K562 (cell line): Measurements from ENCODE around the gene KLK10. TPM values are rescaled to one million over a fixed set of nuclear protein-coding genes. Genes with fewer than 3 reads are reported as not detected.

Source experiments
- ARNT ChIP-seq, 2 experiments: fragments of 450-650 bp; IDR thresholded peaks; 2 replicates each; pipeline ENCODE4 v1.6.1; 2016; ENCODE audit warnings: mild to moderate bottlenecking in 1 of 2
- CREM ChIP-seq: IDR thresholded peaks from 2 replicates; pipeline ENCODE4 v1.6.1; 2014; ENCODE audit warnings: antibody characterized with exemption, low read depth
- HCFC1 ChIP-seq: IDR thresholded peaks from 2 replicates; pipeline ENCODE4 v1.6.1; 2012; ENCODE audit warnings: low read depth, low read length, improper control_type of control experiment
- JUNB ChIP-seq: fragments of 450-650 bp; formaldehyde crosslinking; conservative IDR thresholded peaks from 2 replicates; pipeline ENCODE4 v1.4.0; 2020; ENCODE audit warnings: mild to moderate bottlenecking
- KAT7 ChIP-seq: sonication (generic); formaldehyde crosslinking; IDR thresholded peaks from 2 replicates; pipeline ENCODE4 v1.8.0; 2022; ENCODE audit warnings: missing genetic modification reagents, mild to moderate bottlenecking, borderline replicate concordance
- KLF6 ChIP-seq: fragments of 250-450 bp; sonication (Bioruptor Pico); IDR thresholded peaks from 2 replicates; pipeline ENCODE4 v1.4.0; 2020; ENCODE audit warnings: mild to moderate bottlenecking, moderate library complexity, borderline replicate concordance
- NFE2L1 ChIP-seq: fragments of 450-650 bp; IDR thresholded peaks from 2 replicates; pipeline ENCODE4 v1.6.1; 2016; ENCODE audit warnings: missing genetic modification characterization, low read depth, mild to moderate bottlenecking, missing compliant biosample characterization, moderate library complexity, borderline replicate concordance
- NFXL1 ChIP-seq: fragments of 450-650 bp; formaldehyde crosslinking; IDR thresholded peaks from 2 replicates; pipeline ENCODE4 v1.4.0; 2021; ENCODE audit warnings: mild to moderate bottlenecking
- POLR2A ChIP-seq: fragments of 450-650 bp; conservative IDR thresholded peaks from 2 replicates; pipeline ENCODE4 v1.6.1; 2016
- RAD21 ChIP-seq, 2 experiments: fragments of 250-450 bp in 1 of 2; fragments of 450-650 bp in 1 of 2; sonication (Bioruptor Pico) in 1 of 2; formaldehyde crosslinking in 1 of 2; IDR thresholded peaks in 1 of 2; conservative IDR thresholded peaks in 1 of 2; 2 replicates each; pipeline versions ENCODE4 v1.4.0 to v1.8.0; 2020 to 2022; ENCODE audit warnings: mild to moderate bottlenecking in 2 of 2, moderate library complexity in 1 of 2
- RHOXF2B ChIP-seq: fragments of 250-450 bp; sonication (Bioruptor Pico); conservative IDR thresholded peaks from 2 replicates; pipeline ENCODE4 v1.5.1; 2021
- SMARCA4 ChIP-seq: fragments of 450-650 bp; IDR thresholded peaks from 2 replicates; pipeline ENCODE4 v1.6.1; 2016
- ZNF282 ChIP-seq: sonication (generic); formaldehyde crosslinking; IDR thresholded peaks from 2 replicates; pipeline ENCODE4 v1.8.1; 2023; ENCODE audit warnings: missing genetic modification reagents
- ZNF354B ChIP-seq: fragments of 250-450 bp; sonication (Bioruptor Pico); IDR thresholded peaks from 2 replicates; pipeline ENCODE4 v1.4.0; 2020
- ZNF431 ChIP-seq: sonication (generic); formaldehyde crosslinking; IDR thresholded peaks from 2 replicates; pipeline ENCODE4 v1.8.0; 2022; ENCODE audit warnings: mild to moderate bottlenecking, missing genetic modification reagents
- polyA plus RNA-seq, 8 experiments: library from polyadenylated mRNA; depleted of rRNA in 4 of 8; stranded (reverse) in 5 of 8; unstranded in 3 of 8; fragments of >200 nt; fragmentation: Nextera tagmentation in 2 of 8; fragmentation: Illumina TruSeq in 1 of 8; extraction: Ambion mirVana in 2 of 8; extraction: Trizol in 1 of 8; gene quantifications; 2 replicates each; pipeline versions ENCODE4 v1.2.1 to v1.2.3, GENCODE V29; 2011 to 2014; ENCODE audit warnings: inconsistent platforms in 1 of 8, missing spikeins in 1 of 8
- total RNA-seq, 7 experiments: library from RNA; depleted of rRNA in 6 of 7; stranded (reverse); fragments of >200 nt in 6 of 7; fragmentation: Illumina TruSeq in 2 of 7; extraction: Trizol in 2 of 7; gene quantifications; 2 replicates each; pipeline versions ENCODE4 v1.2.1 to v1.2.3, GENCODE V29; 2011 to 2021; ENCODE audit warnings: low replicate concordance in 1 of 7
- TF ChIP-seq, protein P1 (sequence below): sonication (generic); formaldehyde crosslinking; IDR thresholded peaks from 2 replicates; pipeline ENCODE4 v1.8.0; 2022; ENCODE audit warnings: mild to moderate bottlenecking, missing genetic modification reagents, borderline replicate concordance
- TF ChIP-seq, protein P2 (sequence below): sonication (generic); formaldehyde crosslinking; IDR thresholded peaks from 2 replicates; pipeline ENCODE4 v1.4.0; 2020; ENCODE audit warnings: mild to moderate bottlenecking, missing genetic modification reagents
- TF ChIP-seq, protein P3 (sequence below): fragments of 200-800 bp; sonication (Bioruptor generic); IDR thresholded peaks from 2 replicates; pipeline ENCODE4 v1.6.1; 2017; ENCODE audit warnings: missing genetic modification characterization, missing compliant biosample characterization

Gene KLK10
- total and polyA plus RNA-seq, 9 of the 15 experiments (the other 6 are each of a cell fraction or from before 2014, with no cell fraction given): 0.11 TPM; not detected in 8

DNA sequence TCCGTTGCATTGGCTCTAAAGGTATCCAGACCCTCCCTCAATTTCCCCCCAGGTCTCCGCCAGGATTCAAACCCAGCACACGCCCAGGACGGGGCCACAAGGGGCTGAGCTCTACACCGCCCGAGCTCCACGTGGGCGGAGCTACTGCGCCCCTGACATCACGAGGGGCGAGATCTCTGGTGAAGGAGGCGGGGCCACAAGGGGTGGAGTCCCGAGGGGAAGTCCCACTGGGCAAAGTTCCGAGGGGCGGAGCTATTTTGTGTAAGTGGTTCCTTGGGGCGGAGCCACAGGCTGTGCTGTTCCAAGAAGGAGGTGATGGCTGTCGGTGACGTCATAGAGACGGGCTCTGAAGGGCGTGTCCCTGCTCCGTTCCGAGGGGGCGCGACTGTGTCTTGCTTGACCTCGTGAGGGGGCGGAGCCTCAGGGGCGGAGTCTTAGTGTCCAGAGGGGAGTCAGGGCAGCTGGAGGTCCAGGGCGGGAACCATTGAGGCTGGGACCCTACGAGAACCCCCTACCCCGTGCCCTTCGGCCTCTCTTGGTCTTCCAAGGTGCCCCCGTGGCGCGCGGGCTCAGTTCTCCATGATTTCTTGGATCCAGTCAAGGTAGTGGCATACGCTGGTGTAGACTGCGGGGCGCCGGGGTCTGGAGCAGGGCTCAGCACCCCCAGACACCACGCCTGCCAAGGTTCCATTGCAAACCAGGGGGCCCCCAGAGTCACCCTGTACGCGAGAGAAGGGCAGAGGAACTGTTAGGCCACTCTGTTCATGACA is 16.8 kb downstream of the KLK10 start (continued):
- no peak for TF ChIP-seq KLF6
- peak; percentile 96 for TF ChIP-seq CREM
- TF ChIP-seq JUNB (CRISPR knock-in tag): peak; percentile 94
- no peak for TF ChIP-seq RHOXF2B (CRISPR knock-in tag)
- TF ChIP-seq NFE2L1 (tag): no peak
- no peak for TF ChIP-seq RAD21 (CRISPR knock-in tag; conservative IDR thresholded peaks at IDR 0.05 in 1 of 2, IDR thresholded peaks at IDR 0.05 in 1 of 2)
- TF ChIP-seq KAT7 (CRISPR knock-in tag): no peak
- TF ChIP-seq, protein P1, sequence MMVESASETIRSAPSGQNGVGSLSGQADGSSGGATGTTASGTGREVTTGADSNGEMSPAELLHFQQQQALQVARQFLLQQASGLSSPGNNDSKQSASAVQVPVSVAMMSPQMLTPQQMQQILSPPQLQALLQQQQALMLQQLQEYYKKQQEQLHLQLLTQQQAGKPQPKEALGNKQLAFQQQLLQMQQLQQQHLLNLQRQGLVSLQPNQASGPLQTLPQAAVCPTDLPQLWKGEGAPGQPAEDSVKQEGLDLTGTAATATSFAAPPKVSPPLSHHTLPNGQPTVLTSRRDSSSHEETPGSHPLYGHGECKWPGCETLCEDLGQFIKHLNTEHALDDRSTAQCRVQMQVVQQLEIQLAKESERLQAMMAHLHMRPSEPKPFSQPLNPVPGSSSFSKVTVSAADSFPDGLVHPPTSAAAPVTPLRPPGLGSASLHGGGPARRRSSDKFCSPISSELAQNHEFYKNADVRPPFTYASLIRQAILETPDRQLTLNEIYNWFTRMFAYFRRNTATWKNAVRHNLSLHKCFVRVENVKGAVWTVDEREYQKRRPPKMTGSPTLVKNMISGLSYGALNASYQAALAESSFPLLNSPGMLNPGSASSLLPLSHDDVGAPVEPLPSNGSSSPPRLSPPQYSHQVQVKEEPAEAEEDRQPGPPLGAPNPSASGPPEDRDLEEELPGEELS (CRISPR knock-in tag): no peak
- TF ChIP-seq ZNF354B (CRISPR knock-in tag): no peak
- 0 out of 2 replicates have a peak, but pooled peaks have one; percentile 16 for TF ChIP-seq SMARCA4
- TF ChIP-seq, protein P2, sequence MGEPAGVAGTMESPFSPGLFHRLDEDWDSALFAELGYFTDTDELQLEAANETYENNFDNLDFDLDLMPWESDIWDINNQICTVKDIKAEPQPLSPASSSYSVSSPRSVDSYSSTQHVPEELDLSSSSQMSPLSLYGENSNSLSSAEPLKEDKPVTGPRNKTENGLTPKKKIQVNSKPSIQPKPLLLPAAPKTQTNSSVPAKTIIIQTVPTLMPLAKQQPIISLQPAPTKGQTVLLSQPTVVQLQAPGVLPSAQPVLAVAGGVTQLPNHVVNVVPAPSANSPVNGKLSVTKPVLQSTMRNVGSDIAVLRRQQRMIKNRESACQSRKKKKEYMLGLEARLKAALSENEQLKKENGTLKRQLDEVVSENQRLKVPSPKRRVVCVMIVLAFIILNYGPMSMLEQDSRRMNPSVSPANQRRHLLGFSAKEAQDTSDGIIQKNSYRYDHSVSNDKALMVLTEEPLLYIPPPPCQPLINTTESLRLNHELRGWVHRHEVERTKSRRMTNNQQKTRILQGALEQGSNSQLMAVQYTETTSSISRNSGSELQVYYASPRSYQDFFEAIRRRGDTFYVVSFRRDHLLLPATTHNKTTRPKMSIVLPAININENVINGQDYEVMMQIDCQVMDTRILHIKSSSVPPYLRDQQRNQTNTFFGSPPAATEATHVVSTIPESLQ (CRISPR knock-in tag): no peak
- TF ChIP-seq NFXL1 (CRISPR knock-in tag): no peak
- no peak for TF ChIP-seq ARNT (IDR thresholded peaks at IDR 0.05)
- TF ChIP-seq, protein P3, sequence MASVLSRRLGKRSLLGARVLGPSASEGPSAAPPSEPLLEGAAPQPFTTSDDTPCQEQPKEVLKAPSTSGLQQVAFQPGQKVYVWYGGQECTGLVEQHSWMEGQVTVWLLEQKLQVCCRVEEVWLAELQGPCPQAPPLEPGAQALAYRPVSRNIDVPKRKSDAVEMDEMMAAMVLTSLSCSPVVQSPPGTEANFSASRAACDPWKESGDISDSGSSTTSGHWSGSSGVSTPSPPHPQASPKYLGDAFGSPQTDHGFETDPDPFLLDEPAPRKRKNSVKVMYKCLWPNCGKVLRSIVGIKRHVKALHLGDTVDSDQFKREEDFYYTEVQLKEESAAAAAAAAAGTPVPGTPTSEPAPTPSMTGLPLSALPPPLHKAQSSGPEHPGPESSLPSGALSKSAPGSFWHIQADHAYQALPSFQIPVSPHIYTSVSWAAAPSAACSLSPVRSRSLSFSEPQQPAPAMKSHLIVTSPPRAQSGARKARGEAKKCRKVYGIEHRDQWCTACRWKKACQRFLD: no peak
- no peak for TF ChIP-seq ZNF431 (CRISPR knock-in tag)
- peak; percentile 11; the same call in 1 of the 2 replicates for TF ChIP-seq HCFC1
- peak; percentile 60 for TF ChIP-seq POLR2A
- TF ChIP-seq ZNF282 (CRISPR knock-in tag): no peak
